ENCODE data around the gene ANTXR1. TPM values are rescaled to one million over a fixed set of nuclear protein-coding genes. Genes with fewer than 3 reads are reported as not detected.

The ANTXR1 gene
- total RNA-seq, 4 donors from 2014 or later = 7.1 to 101 (median 15.8) TPM

DNA sequence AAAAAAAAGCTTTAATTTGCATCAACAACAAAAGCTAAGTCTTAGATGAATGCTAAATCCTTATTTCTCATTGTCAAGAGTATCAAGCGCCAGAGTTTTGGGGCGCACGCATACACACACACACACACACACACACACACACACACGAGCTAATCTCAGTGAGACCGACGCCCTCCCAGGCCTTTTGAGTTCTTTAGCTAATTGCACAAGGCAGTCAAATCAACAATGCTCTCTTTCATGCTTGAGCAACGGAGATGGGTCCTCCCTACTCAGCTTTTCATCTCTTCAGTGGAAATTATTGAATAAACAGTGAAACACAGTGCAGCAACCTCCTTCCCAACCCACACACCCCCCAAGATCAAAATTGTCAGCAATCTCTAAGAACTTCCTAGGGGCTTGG lies 19.3 kb upstream of the ANTXR1 start:
- Histone ChIP-seq H3K27ac (no peak overlapping the region), H3K36me3 (no peaks in the 10 kb centered on the region), H3K9me3 (no peaks in the 10 kb centered on the region), H3K4me3 (no peak overlapping the region), H3K27me3 (no peaks in the 10 kb centered on the region), H3K4me1 (no peaks in the 10 kb centered on the region)
- DNase-seq = no peak
- no peak for TF ChIP-seq POLR2AphosphoS5 (IDR thresholded peaks at IDR 0.05)
- TF ChIP-seq POLR2A (IDR thresholded peaks at IDR 0.05) = no peak
- in situ Hi-C loops (cut with MboI; ENCODE audit: low pct_ligation_motif_present in 1 of 4, low pct_unique_long_range_greater_than_20kb in 1 of 4, low sequenced_read_pairs in 3 of 4) (no loop called here), intact Hi-C loops (cut with DNase I; ENCODE audit: low total_unique reads) (loop anchor here (5.0 kb wide), 1 partner anchor 1864 kb away; no protein-coding TSS in a partner anchor)
- WGBS, 2 donors (ENCODE audit: low coverage in 1 of 2) = 67 to 75% methylated on average over 7 of the region's 7 CpGs

DNA sequence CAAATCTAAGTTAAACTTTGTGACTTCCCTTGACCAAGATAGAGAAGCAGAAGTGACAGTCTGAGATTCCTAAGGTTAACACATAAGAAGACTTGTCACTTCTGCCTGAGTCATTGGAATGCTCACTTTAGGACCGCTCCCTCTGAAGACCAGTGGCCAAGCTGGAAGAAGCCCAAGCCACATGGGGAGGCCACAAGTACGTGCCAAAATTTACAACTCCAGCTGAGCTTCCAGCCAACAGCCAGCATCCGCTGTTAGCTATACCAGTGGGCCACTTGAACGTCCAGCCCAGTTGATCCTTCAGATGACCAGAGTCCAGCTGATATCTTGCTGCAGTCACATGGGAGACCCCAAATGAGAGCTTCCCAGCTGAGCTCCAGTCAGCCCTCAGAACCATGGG lies 18.1 kb upstream of the ANTXR1 start:
- intact Hi-C loops (cut with DNase I; ENCODE audit: low total_unique reads) = loop anchor here (5.0 kb wide), 1 partner anchor 1862 kb away; no protein-coding TSS in a partner anchor

DNA sequence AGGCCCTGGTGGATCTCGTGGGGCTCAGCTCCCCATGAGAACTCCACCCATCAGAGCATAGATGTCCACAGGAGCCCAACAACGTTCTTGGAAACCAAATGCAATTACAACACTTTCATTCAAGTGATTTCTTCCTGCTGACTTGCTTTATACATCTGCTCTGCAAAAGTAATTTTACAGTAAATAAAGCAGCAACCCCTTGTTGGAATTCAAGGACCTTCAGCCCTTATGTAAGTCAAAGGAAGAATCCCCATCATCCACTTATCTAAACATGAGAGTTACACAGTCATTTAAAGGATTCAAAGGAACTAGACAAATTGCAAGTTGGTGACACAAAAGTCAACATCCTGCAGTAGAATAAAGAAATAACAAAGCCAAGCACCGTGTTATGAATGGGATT lies 17.1 kb upstream of the ANTXR1 start:
- H3K27me3 ChIP-seq = no peaks in the 10 kb centered on the region
- in situ Hi-C loops (cut with MboI; ENCODE audit: low pct_ligation_motif_present in 1 of 4, low pct_unique_long_range_greater_than_20kb in 1 of 4, low sequenced_read_pairs in 3 of 4) = no loop called here
- intact Hi-C loops (cut with DNase I; ENCODE audit: low total_unique reads) = no loop called here
- TF ChIP-seq POLR2A (IDR thresholded peaks at IDR 0.05) (no peak), POLR2AphosphoS5 (IDR thresholded peaks at IDR 0.05) (no peak), EP300 (IDR thresholded peaks at IDR 0.05; ENCODE audit: low read depth) (no peak)
- TF ChIP-seq, protein P1, sequence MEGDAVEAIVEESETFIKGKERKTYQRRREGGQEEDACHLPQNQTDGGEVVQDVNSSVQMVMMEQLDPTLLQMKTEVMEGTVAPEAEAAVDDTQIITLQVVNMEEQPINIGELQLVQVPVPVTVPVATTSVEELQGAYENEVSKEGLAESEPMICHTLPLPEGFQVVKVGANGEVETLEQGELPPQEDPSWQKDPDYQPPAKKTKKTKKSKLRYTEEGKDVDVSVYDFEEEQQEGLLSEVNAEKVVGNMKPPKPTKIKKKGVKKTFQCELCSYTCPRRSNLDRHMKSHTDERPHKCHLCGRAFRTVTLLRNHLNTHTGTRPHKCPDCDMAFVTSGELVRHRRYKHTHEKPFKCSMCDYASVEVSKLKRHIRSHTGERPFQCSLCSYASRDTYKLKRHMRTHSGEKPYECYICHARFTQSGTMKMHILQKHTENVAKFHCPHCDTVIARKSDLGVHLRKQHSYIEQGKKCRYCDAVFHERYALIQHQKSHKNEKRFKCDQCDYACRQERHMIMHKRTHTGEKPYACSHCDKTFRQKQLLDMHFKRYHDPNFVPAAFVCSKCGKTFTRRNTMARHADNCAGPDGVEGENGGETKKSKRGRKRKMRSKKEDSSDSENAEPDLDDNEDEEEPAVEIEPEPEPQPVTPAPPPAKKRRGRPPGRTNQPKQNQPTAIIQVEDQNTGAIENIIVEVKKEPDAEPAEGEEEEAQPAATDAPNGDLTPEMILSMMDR (IDR thresholded peaks at IDR 0.05) = no peak
- no peak overlapping the region for H3K4me3 ChIP-seq
- no peaks in the 10 kb centered on the region for H3K9me3 ChIP-seq
- 29 to 41% methylated on average over 3 of the region's 3 CpGs for WGBS, 2 donors (ENCODE audit: low coverage in 1 of 2)
- no peak overlapping the region for H3K27ac ChIP-seq
- DNase-seq = no peak
- no peaks in the 10 kb centered on the region for H3K4me1 ChIP-seq
- H3K36me3 ChIP-seq = no peaks in the 10 kb centered on the region

More for the DNA sequence above, 18.1 kb upstream of the ANTXR1 start:
- Histone ChIP-seq H3K4me1 (no peaks in the 10 kb centered on the region), H3K9me3 (no peaks in the 10 kb centered on the region), H3K27me3 (no peaks in the 10 kb centered on the region), H3K36me3 (no peaks in the 10 kb centered on the region), H3K27ac (no peak overlapping the region), H3K4me3 (no peak overlapping the region)
- WGBS, 2 donors (ENCODE audit: low coverage in 1 of 2) = 56% methylated on average over 4 of the region's 4 CpGs; no CpG with 5 or more reads in 1 of the 2 donors
- TF ChIP-seq, protein P1 (IDR thresholded peaks at IDR 0.05) = no peak
- no peak for TF ChIP-seq POLR2AphosphoS5 (IDR thresholded peaks at IDR 0.05)
- no peak for TF ChIP-seq POLR2A (IDR thresholded peaks at IDR 0.05)
- TF ChIP-seq EP300 (IDR thresholded peaks at IDR 0.05; ENCODE audit: low read depth) = no peak
- in situ Hi-C loops (cut with MboI; ENCODE audit: low pct_ligation_motif_present in 1 of 4, low pct_unique_long_range_greater_than_20kb in 1 of 4, low sequenced_read_pairs in 3 of 4) = no loop called here
- DNase-seq = no peak

DNA sequence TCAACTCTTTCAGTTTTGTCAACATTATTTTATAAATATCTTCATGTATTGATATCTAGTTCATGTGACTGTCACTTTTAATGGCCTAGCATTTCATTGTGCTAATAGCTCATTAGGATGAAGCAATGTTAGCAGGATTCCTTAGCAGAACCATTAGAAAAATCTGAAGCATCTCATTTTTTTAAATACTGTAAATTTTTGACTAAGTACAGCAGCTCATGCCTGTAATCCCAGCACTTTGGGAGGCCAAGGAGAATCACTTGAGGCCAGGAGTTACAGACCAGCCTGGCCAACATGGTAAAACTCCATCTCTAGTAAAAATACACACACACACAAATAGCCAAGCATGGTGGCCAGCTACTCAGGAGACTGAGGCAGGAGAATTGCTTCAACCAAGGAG lies 15.6 kb upstream of the ANTXR1 start:
- H3K36me3 ChIP-seq = no peaks in the 10 kb centered on the region
- no peak for DNase-seq
- peaks cover 4 to 5% of the 10 kb centered on the region in 2 donors for H3K9me3 ChIP-seq
- TF ChIP-seq, protein P1 (IDR thresholded peaks at IDR 0.05) = no peak
- TF ChIP-seq POLR2AphosphoS5 (IDR thresholded peaks at IDR 0.05) (no peak), EP300 (IDR thresholded peaks at IDR 0.05; ENCODE audit: low read depth) (no peak)
- H3K27ac ChIP-seq = no peak overlapping the region
- in situ Hi-C loops (cut with MboI; ENCODE audit: low pct_ligation_motif_present in 1 of 4, low pct_unique_long_range_greater_than_20kb in 1 of 4, low sequenced_read_pairs in 3 of 4) (no loop called here), intact Hi-C loops (cut with DNase I; ENCODE audit: low total_unique reads) (no loop called here)
- H3K27me3 ChIP-seq = no peaks in the 10 kb centered on the region
- H3K4me1 ChIP-seq = no peaks in the 10 kb centered on the region
- H3K4me3 ChIP-seq = no peak overlapping the region

DNA sequence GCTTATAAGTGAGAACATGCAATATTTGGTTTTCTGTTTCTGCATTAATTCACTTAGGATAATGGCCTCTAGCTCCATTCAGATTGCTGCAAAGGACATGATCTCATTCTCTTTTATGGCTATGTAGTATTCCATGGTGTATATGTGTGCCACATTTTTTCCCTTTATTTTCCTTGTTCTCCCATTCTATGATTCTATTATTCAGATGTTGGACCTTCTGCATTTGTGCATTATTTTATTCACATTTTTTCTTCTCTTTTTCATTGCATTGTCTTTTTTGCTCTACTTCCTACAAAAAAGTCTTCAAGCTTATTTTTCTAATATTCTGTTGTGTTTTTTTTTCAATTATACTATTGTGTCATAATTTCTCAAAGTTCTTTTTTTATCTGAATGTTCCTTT lies 11.1 kb upstream of the ANTXR1 start:
- DNase-seq = no peak
- no peaks in the 10 kb centered on the region for H3K4me1 ChIP-seq
- no peak overlapping the region for H3K27ac ChIP-seq
- H3K36me3 ChIP-seq = no peaks in the 10 kb centered on the region
- H3K4me3 ChIP-seq = no peak overlapping the region
- intact Hi-C loops (cut with DNase I; ENCODE audit: low total_unique reads) = no loop called here
- in situ Hi-C loops (cut with MboI; ENCODE audit: low pct_ligation_motif_present in 1 of 4, low pct_unique_long_range_greater_than_20kb in 1 of 4, low sequenced_read_pairs in 3 of 4) = loop anchor here in 1 of 4 donors (10.0 kb wide), 1 partner anchor 303 kb away; no protein-coding TSS in a partner anchor
- TF ChIP-seq, protein P1 (IDR thresholded peaks at IDR 0.05) = no peak
- TF ChIP-seq EP300 (IDR thresholded peaks at IDR 0.05; ENCODE audit: low read depth) = no peak
- no peak for TF ChIP-seq POLR2AphosphoS5 (IDR thresholded peaks at IDR 0.05)
- TF ChIP-seq POLR2A (IDR thresholded peaks at IDR 0.05) = no peak
- H3K9me3 ChIP-seq = peaks cover 4 to 5% of the 10 kb centered on the region in 2 donors
- H3K27me3 ChIP-seq = no peaks in the 10 kb centered on the region
